ENCODE results near the gene PPFIBP1. TPM values are rescaled to one million over a fixed set of nuclear protein-coding genes. Genes with fewer than 3 reads are reported as not detected.

Gene PPFIBP1
- total RNA-seq, 4 donors from 2014 or later, result 135 to 199 (median 167) TPM

GRCh38 chr12:27672643-27673042 lies 148.6 kb downstream of the PPFIBP1 start:
- intact Hi-C loops (cut with DNase I), result no loop called here
- no peaks in the 10 kb centered on the region for H3K4me1 ChIP-seq
- 57 to 69% methylated on average over 1 of the region's 1 CpG for WGBS, 2 donors

GRCh38 chr12:27673101-27673718 lies 149.2 kb downstream of the PPFIBP1 start:
- H3K4me3 ChIP-seq (replicated peaks in 1 of 3), result no peak overlapping the region
- no peak overlapping the region for H3K27ac ChIP-seq
- H3K36me3 ChIP-seq, result peaks cover 18 to 21% of the 10 kb centered on the region in 2 donors

More at GRCh38 chr12:27672643-27673042, 148.6 kb downstream of the PPFIBP1 start:
- no peak overlapping the region for H3K27ac ChIP-seq
- no peak for TF ChIP-seq CTCF (IDR thresholded peaks at IDR 0.05)
- no peak for TF ChIP-seq POLR2A (IDR thresholded peaks at IDR 0.05)
- H3K27me3 ChIP-seq, result no peaks in the 10 kb centered on the region
- H3K36me3 ChIP-seq, result peaks cover 21% of the 10 kb centered on the region in 2 donors
- no peak for DNase-seq
- H3K9me3 ChIP-seq, result no peaks in the 10 kb centered on the region
- H3K4me3 ChIP-seq (replicated peaks in 1 of 3), result no peak overlapping the region

GRCh38 chr12:27674989-27675388 lies 151.0 kb downstream of the PPFIBP1 start:
- Histone ChIP-seq H3K4me1 (no peaks in the 10 kb centered on the region), H3K9me3 (no peaks in the 10 kb centered on the region), H3K27me3 (no peaks in the 10 kb centered on the region), H3K27ac (no peak overlapping the region), H3K4me3 (replicated peaks in 1 of 3) (no peak overlapping the region), H3K36me3 (peaks cover 24 to 31% of the 10 kb centered on the region in 2 donors)
- intact Hi-C loops (cut with DNase I), result no loop called here
- 79 to 82% methylated on average over 2 of the region's 2 CpGs for WGBS, 2 donors
- DNase-seq, result no peak
- TF ChIP-seq CTCF (IDR thresholded peaks at IDR 0.05), result no peak
- TF ChIP-seq POLR2A (IDR thresholded peaks at IDR 0.05), result no peak

More at GRCh38 chr12:27673101-27673718, 149.2 kb downstream of the PPFIBP1 start:
- intact Hi-C loops (cut with DNase I), result no loop called here
- Histone ChIP-seq H3K4me1 (no peaks in the 10 kb centered on the region), H3K9me3 (no peaks in the 10 kb centered on the region), H3K27me3 (no peaks in the 10 kb centered on the region)
- 60 to 73% methylated on average over 3 of the region's 3 CpGs for WGBS, 2 donors
- no peak for DNase-seq
- TF ChIP-seq POLR2A (IDR thresholded peaks at IDR 0.05) (no peak), CTCF (IDR thresholded peaks at IDR 0.05) (no peak)

GRCh38 chr12:27680619-27681018 lies 156.6 kb downstream of the PPFIBP1 start:
- H3K27ac ChIP-seq, result no peak overlapping the region
- DNase-seq, result no peak
- TF ChIP-seq CTCF (IDR thresholded peaks at IDR 0.05) (no peak), POLR2A (IDR thresholded peaks at IDR 0.05) (no peak)
- H3K4me3 ChIP-seq (replicated peaks in 1 of 3), result no peak overlapping the region
- intact Hi-C loops (cut with DNase I), result no loop called here
- H3K9me3 ChIP-seq, result no peaks in the 10 kb centered on the region
- peaks cover 50 to 59% of the 10 kb centered on the region in 2 donors for H3K36me3 ChIP-seq
- H3K4me1 ChIP-seq, result no peaks in the 10 kb centered on the region
- H3K27me3 ChIP-seq, result no peaks in the 10 kb centered on the region

GRCh38 chr12:27682534-27682933 lies 158.5 kb downstream of the PPFIBP1 start:
- TF ChIP-seq POLR2A (IDR thresholded peaks at IDR 0.05) (no peak), CTCF (IDR thresholded peaks at IDR 0.05) (no peak)
- H3K4me1 ChIP-seq, result no peaks in the 10 kb centered on the region
- no peak overlapping the region for H3K27ac ChIP-seq
- H3K27me3 ChIP-seq, result no peaks in the 10 kb centered on the region
- peaks cover 44 to 50% of the 10 kb centered on the region in 2 donors for H3K36me3 ChIP-seq
- H3K9me3 ChIP-seq, result no peaks in the 10 kb centered on the region
- no peak overlapping the region for H3K4me3 ChIP-seq (replicated peaks in 1 of 3)
- intact Hi-C loops (cut with DNase I), result no loop called here
- WGBS, 2 donors, result 95 to 96% methylated on average over 2 of the region's 2 CpGs
- DNase-seq, result no peak
